Uterus (tissue), 2 donors: ENCODE data around the gene PTEN.

Experiments used
- CTCF ChIP-seq, 4 experiments: fragments of 200-600 bp in 2 of 4; fragments of 450-650 bp in 2 of 4; sonication (generic) in 2 of 4; IDR thresholded peaks; one replicate each; pipeline ENCODE4 v1.5.1; 2016 to 2019; ENCODE audit warnings: antibody characterized with exemption in 4 of 4, mild to moderate bottlenecking in 2 of 4, moderate library complexity in 1 of 4
- POLR2A ChIP-seq, 2 donors: fragments of 450-650 bp; IDR thresholded peaks; one replicate each; pipeline ENCODE4 v1.6.1; 2016; ENCODE audit warnings: antibody characterized with exemption in 2 of 2, mild to moderate bottlenecking in 1 of 2, moderate library complexity in 1 of 2

- TF ChIP-seq CTCF (IDR thresholded peaks at IDR 0.05) = no peak
- no peak for TF ChIP-seq POLR2A (IDR thresholded peaks at IDR 0.05)
These were observed 47.1 kb upstream of the PTEN start for GRCh38 chr10:87816163-87816897.
